K562 (cell line): ENCODE data around the gene SUOX. TPM values are rescaled to one million over a fixed set of nuclear protein-coding genes. Genes with fewer than 3 reads are reported as not detected.

Experiments
- ARID3A ChIP-seq: IDR thresholded peaks from 2 replicates; pipeline ENCODE4 v1.6.1; 2012; ENCODE audit warnings: low read depth, low read length, improper control_type of control experiment, borderline replicate concordance
- ASH1L ChIP-seq: fragments of 450-650 bp; IDR thresholded peaks from 2 replicates; pipeline ENCODE4 v1.6.1; 2018; ENCODE audit warnings: borderline replicate concordance, mild to moderate bottlenecking, low read depth; ENCODE audit not compliant: partially characterized antibody
- C11orf30 ChIP-seq: fragments of 450-650 bp; IDR thresholded peaks from 2 replicates; pipeline ENCODE4 v1.6.1; 2016; ENCODE audit warnings: low read depth, mild to moderate bottlenecking
- ETS2 ChIP-seq: IDR thresholded peaks from 2 replicates; pipeline ENCODE4 v1.6.1; 2016; ENCODE audit warnings: borderline replicate concordance, missing genetic modification characterization, mild to moderate bottlenecking, moderate library complexity, missing compliant biosample characterization; ENCODE audit not compliant: poor library complexity, severe bottlenecking
- GTF2A2 ChIP-seq: IDR thresholded peaks from 2 replicates; pipeline ENCODE4 v1.6.1; 2016; ENCODE audit warnings: mild to moderate bottlenecking, missing genetic modification characterization, missing compliant biosample characterization
- MAFK ChIP-seq: IDR thresholded peaks from 2 replicates; pipeline ENCODE4 v1.6.1; 2011; ENCODE audit warnings: low read length, improper control_type of control experiment
- NFRKB ChIP-seq: fragments of 450-650 bp; IDR thresholded peaks from 2 replicates; pipeline ENCODE4 v1.6.1; 2016; ENCODE audit warnings: low read depth
- PATZ1 ChIP-seq: fragments of 250-450 bp; sonication (Bioruptor Pico); IDR thresholded peaks from 2 replicates; pipeline ENCODE4 v1.5.0; 2020; ENCODE audit warnings: mild to moderate bottlenecking, borderline replicate concordance
- POLR3A ChIP-seq: IDR thresholded peaks from 2 replicates; pipeline ENCODE4 v1.6.1; 2011; ENCODE audit warnings: borderline replicate concordance, mild to moderate bottlenecking, moderate library complexity; ENCODE audit not compliant: insufficient read length, insufficient read depth; ENCODE audit errors: extremely low read depth
- TEAD4 ChIP-seq, 2 experiments: sonication (generic) in 1 of 2; formaldehyde crosslinking in 1 of 2; IDR thresholded peaks; 2 replicates each; pipeline versions ENCODE4 v1.6.1 to v1.8.0; 2012 to 2022; ENCODE audit warnings: borderline replicate concordance in 1 of 2, inconsistent platforms in 1 of 2, low read length in 1 of 2, mild to moderate bottlenecking in 1 of 2, missing genetic modification reagents in 1 of 2
- ZBTB34 ChIP-seq: fragments of 250-450 bp; sonication (Bioruptor Pico); IDR thresholded peaks from 2 replicates; pipeline ENCODE4 v1.8.0; 2021; ENCODE audit warnings: mild to moderate bottlenecking, moderate library complexity
- ZC3H4 ChIP-seq: sonication (generic); formaldehyde crosslinking; IDR thresholded peaks from 2 replicates; pipeline ENCODE4 v1.9.0; 2021; ENCODE audit warnings: missing genetic modification reagents, borderline replicate concordance
- ZNF75A ChIP-seq: fragments of 450-650 bp; formaldehyde crosslinking; IDR thresholded peaks from 2 replicates; pipeline ENCODE4 v1.4.0; 2020; ENCODE audit warnings: mild to moderate bottlenecking
- ZSCAN29 ChIP-seq: fragments of 450-650 bp; IDR thresholded peaks from 2 replicates; pipeline ENCODE4 v1.6.1; 2017
- polyA plus RNA-seq, 8 experiments: library from polyadenylated mRNA; depleted of rRNA in 4 of 8; stranded (reverse) in 5 of 8; unstranded in 3 of 8; fragments of >200 nt; fragmentation: Nextera tagmentation in 2 of 8; fragmentation: Illumina TruSeq in 1 of 8; extraction: Ambion mirVana in 2 of 8; extraction: Trizol in 1 of 8; gene quantifications; 2 replicates each; pipeline versions ENCODE4 v1.2.1 to v1.2.3, GENCODE V29; 2011 to 2014; ENCODE audit warnings: inconsistent platforms in 1 of 8, missing spikeins in 1 of 8
- total RNA-seq, 7 experiments: library from RNA; depleted of rRNA in 6 of 7; stranded (reverse); fragments of >200 nt in 6 of 7; fragmentation: Illumina TruSeq in 2 of 7; extraction: Trizol in 2 of 7; gene quantifications; 2 replicates each; pipeline versions ENCODE4 v1.2.1 to v1.2.3, GENCODE V29; 2011 to 2021; ENCODE audit warnings: low replicate concordance in 1 of 7
- TF ChIP-seq, protein P1 (sequence below): fragments of 450-650 bp; IDR thresholded peaks from 2 replicates; pipeline ENCODE4 v1.6.1; 2016; ENCODE audit warnings: low read depth, mild to moderate bottlenecking, moderate library complexity
- TF ChIP-seq, protein P2 (sequence below): sonication (generic); formaldehyde crosslinking; IDR thresholded peaks from 2 replicates; pipeline ENCODE4 v1.8.0; 2022; ENCODE audit warnings: missing genetic modification reagents, mild to moderate bottlenecking, borderline replicate concordance
- TF ChIP-seq, protein P3 (sequence below): fragments of 450-650 bp; formaldehyde crosslinking; IDR thresholded peaks from 2 replicates; pipeline ENCODE4 v1.4.0; 2020; ENCODE audit warnings: mild to moderate bottlenecking
- TF ChIP-seq, protein P4 (sequence below): sonication (generic); formaldehyde crosslinking; IDR thresholded peaks from 2 replicates; pipeline ENCODE4 v1.8.0; 2022; ENCODE audit warnings: mild to moderate bottlenecking, missing genetic modification reagents

The SUOX gene
- total and polyA plus RNA-seq, 9 of the 15 experiments (the other 6 are each of a cell fraction or from before 2014, with no cell fraction given), result 9.2 to 39.7 (median 25.4) TPM

DNA sequence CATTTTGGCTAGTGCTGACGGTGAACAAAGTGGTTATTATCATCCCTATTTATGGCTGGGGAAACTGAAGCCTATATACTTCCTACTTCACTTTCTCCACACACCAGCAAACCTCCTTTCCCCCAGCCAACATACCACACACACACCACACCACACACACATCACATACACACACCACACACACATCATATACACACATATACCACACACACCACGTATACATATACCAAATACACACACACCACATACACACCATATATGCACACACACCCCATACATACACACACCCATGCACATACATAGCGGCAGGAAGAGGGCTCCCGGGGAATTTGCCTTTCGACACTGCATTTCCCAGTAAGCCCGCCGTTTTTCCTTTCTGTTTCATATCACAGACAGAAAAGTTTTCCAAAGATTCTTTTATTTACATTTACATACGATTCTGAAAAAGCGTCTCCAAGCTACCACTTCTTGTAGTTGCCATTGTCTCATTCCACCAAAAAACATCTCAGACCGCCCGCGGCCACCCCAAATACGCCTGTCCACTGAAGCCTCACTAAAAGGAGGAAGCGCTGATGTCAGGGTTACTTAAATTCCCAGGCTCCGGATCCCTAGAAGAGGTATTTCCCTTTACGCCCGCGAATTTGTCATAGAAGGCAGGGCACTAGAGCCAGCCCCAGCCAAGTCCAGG lies 24.0 kb upstream of the SUOX start (continued):
- no peak for TF ChIP-seq ETS2 (tag)
- TF ChIP-seq ZNF75A (CRISPR knock-in tag), result no peak
- no peak for TF ChIP-seq ZBTB34 (CRISPR knock-in tag)
- no peak for TF ChIP-seq GTF2A2 (tag)
- peak; percentile 82; the same call in 1 of the 2 replicates for TF ChIP-seq NFRKB
- TF ChIP-seq, protein P1, sequence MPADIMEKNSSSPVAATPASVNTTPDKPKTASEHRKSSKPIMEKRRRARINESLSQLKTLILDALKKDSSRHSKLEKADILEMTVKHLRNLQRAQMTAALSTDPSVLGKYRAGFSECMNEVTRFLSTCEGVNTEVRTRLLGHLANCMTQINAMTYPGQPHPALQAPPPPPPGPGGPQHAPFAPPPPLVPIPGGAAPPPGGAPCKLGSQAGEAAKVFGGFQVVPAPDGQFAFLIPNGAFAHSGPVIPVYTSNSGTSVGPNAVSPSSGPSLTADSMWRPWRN, result no peak
- TF ChIP-seq ZC3H4 (CRISPR knock-in tag), result no peak
- TF ChIP-seq, protein P2, sequence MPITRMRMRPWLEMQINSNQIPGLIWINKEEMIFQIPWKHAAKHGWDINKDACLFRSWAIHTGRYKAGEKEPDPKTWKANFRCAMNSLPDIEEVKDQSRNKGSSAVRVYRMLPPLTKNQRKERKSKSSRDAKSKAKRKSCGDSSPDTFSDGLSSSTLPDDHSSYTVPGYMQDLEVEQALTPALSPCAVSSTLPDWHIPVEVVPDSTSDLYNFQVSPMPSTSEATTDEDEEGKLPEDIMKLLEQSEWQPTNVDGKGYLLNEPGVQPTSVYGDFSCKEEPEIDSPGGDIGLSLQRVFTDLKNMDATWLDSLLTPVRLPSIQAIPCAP (CRISPR knock-in tag), result no peak
- no peak for TF ChIP-seq ZSCAN29
- TF ChIP-seq, protein P3, sequence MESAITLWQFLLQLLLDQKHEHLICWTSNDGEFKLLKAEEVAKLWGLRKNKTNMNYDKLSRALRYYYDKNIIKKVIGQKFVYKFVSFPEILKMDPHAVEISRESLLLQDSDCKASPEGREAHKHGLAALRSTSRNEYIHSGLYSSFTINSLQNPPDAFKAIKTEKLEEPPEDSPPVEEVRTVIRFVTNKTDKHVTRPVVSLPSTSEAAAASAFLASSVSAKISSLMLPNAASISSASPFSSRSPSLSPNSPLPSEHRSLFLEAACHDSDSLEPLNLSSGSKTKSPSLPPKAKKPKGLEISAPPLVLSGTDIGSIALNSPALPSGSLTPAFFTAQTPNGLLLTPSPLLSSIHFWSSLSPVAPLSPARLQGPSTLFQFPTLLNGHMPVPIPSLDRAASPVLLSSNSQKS (CRISPR knock-in tag), result no peak
- TF ChIP-seq ARID3A, result no peak
- TF ChIP-seq PATZ1 (CRISPR knock-in tag), result no peak
- TF ChIP-seq, protein P4, sequence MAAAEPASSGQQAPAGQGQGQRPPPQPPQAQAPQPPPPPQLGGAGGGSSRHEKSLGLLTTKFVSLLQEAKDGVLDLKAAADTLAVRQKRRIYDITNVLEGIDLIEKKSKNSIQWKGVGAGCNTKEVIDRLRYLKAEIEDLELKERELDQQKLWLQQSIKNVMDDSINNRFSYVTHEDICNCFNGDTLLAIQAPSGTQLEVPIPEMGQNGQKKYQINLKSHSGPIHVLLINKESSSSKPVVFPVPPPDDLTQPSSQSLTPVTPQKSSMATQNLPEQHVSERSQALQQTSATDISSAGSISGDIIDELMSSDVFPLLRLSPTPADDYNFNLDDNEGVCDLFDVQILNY (CRISPR knock-in tag), result no peak
- TF ChIP-seq C11orf30, result peak; percentile 40; the same call in 1 of the 2 replicates
- no peak for TF ChIP-seq MAFK
- TF ChIP-seq TEAD4 (IDR thresholded peaks at IDR 0.05; ENCODE audit: low read length), result peak; percentile 51; the same call in 1 of the 2 replicates
- no peak for TF ChIP-seq TEAD4 (CRISPR knock-in tag; IDR thresholded peaks at IDR 0.05; ENCODE audit: borderline replicate concordance)
- no peak for TF ChIP-seq POLR3A
- peak; percentile 51 for TF ChIP-seq ASH1L
